GM08714 (cell line): Measurements from ENCODE around the gene CSMD2.
"Not testable (repeated sequence)": the region's sequence is repeated elsewhere in the genome, so short reads cannot be mapped to it uniquely, and the experiment has no call there.

Experiments
- H3K4me3 ChIP-seq: fragments of 200-500 bp; sonication (Bioruptor generic); 2 replicates; pipeline ENCODE4 v1.5.1; 2014; ENCODE audit warnings: mild to moderate bottlenecking, low read length, inconsistent platforms
- ZNF274 ChIP-seq: IDR thresholded peaks from 2 replicates; pipeline ENCODE4 v1.6.1; 2012; ENCODE audit warnings: mild to moderate bottlenecking, low read depth, low read length

Gene CSMD2

GRCh38 chr1:33532936-33533335, 632.1 kb downstream of the CSMD2 start:
- H3K4me3 ChIP-seq, result no peak overlapping the region
- no peak for TF ChIP-seq ZNF274

GRCh38 chr1:33532250-33532649, 632.8 kb downstream of the CSMD2 start:
- no peak overlapping the region for H3K4me3 ChIP-seq
- no peak for TF ChIP-seq ZNF274

GRCh38 chr1:33529957-33530356, 635.1 kb downstream of the CSMD2 start:
- no peak for TF ChIP-seq ZNF274
- no peak overlapping the region for H3K4me3 ChIP-seq

- no peak for TF ChIP-seq ZNF274
- H3K4me3 ChIP-seq, result no peak overlapping the region
Measured at GRCh38 chr1:33527934-33528333, 637.1 kb downstream of the CSMD2 start.

GRCh38 chr1:33524586-33524985, 640.4 kb downstream of the CSMD2 start:
- no peak overlapping the region for H3K4me3 ChIP-seq

GRCh38 chr1:33519240-33519884, 645.7 kb downstream of the CSMD2 start:
- no peak for TF ChIP-seq ZNF274
- no peak overlapping the region for H3K4me3 ChIP-seq

More at GRCh38 chr1:33524586-33524985, 640.4 kb downstream of the CSMD2 start:
- TF ChIP-seq ZNF274, result no peak

- TF ChIP-seq ZNF274, result no peak
- no peak overlapping the region for H3K4me3 ChIP-seq
Measured at GRCh38 chr1:33517596-33518250, 647.3 kb downstream of the CSMD2 start.

- H3K4me3 ChIP-seq, result no peak overlapping the region
- TF ChIP-seq ZNF274, result no peak
Measured at GRCh38 chr1:33516891-33517567, 648.0 kb downstream of the CSMD2 start.

- no peak for TF ChIP-seq ZNF274
- no peak overlapping the region for H3K4me3 ChIP-seq
Measured at GRCh38 chr1:33516428-33516827, 648.6 kb downstream of the CSMD2 start.

GRCh38 chr1:33515607-33516006, 649.4 kb downstream of the CSMD2 start:
- no peak overlapping the region for H3K4me3 ChIP-seq
- TF ChIP-seq ZNF274, result no peak

- no peak for TF ChIP-seq ZNF274
- H3K4me3 ChIP-seq, result no peak overlapping the region
Measured at GRCh38 chr1:33515112-33515511, 649.9 kb downstream of the CSMD2 start.

- no peak overlapping the region for H3K4me3 ChIP-seq
- no peak for TF ChIP-seq ZNF274
Measured at GRCh38 chr1:33512226-33513011, 652.6 kb downstream of the CSMD2 start.

GRCh38 chr1:33509276-33509675, 655.8 kb downstream of the CSMD2 start:
- not testable (repeated sequence) for H3K4me3 ChIP-seq

- no peak for TF ChIP-seq ZNF274
- H3K4me3 ChIP-seq, result no peak overlapping the region
Measured at GRCh38 chr1:33508151-33508550, 656.9 kb downstream of the CSMD2 start.
